Caco-2 (cell line): ENCODE data around the gene DHX32. TPM values are rescaled to one million over a fixed set of nuclear protein-coding genes. Genes with fewer than 3 reads are reported as not detected.
"Not testable (repeated sequence)": the region's sequence is repeated elsewhere in the genome, so short reads cannot be mapped to it uniquely, and the experiment has no call there.

ENCODE experiments used
- BruUV-seq: library from RNA; stranded (reverse); fragments of 400-500 nt; replicated peaks from 2 replicates; lab custom pipeline; 2021; lab: Mats Ljungman, UMichigan
- CTCF ChIA-PET: fragments of 300-600 bp; sonication (Branson Sonifier 250); formaldehyde crosslinking; loops from one replicate; lab custom pipeline; 2022; ENCODE audit warnings: antibody characterized with exemption; lab: Charles Lee
- POLR2A ChIA-PET: fragments of 300-600 bp; sonication (Branson Sonifier 250); formaldehyde crosslinking; loops from one replicate; lab custom pipeline; 2022; ENCODE audit warnings: antibody characterized with exemption; lab: Charles Lee
- DNase-seq, 2 experiments: peaks; one replicate each; pipeline versions ENCODE4 v3.0.0 to v3.0.0-alpha.2; 2020 to 2022
- H3K27me3 ChIP-seq: replicated peaks from 2 replicates; pipeline ENCODE4 v1.6.0; 2011; ENCODE audit warnings: low read length; ENCODE audit not compliant: control insufficient read depth, insufficient read depth
- H3K36me3 ChIP-seq: 2 replicates; pipeline ENCODE4 v1.5.1; 2011; ENCODE audit warnings: low read length; ENCODE audit not compliant: control insufficient read depth, insufficient read depth
- H3K4me1 ChIP-seq: fragments of 250-450 bp; sonication (Bioruptor Pico); 2 replicates; pipeline ENCODE4 v1.5.1; 2020; ENCODE audit warnings: mild to moderate bottlenecking
- H3K4me3 ChIP-seq: 2 replicates; pipeline ENCODE4 v1.5.1; 2011; ENCODE audit warnings: low read depth, mild to moderate bottlenecking, control low read depth, low read length
- H3K9me3 ChIP-seq: fragments of 250-450 bp; sonication (Bioruptor Pico); 2 replicates; pipeline ENCODE4 v1.5.1; 2020; ENCODE audit warnings: mild to moderate bottlenecking, moderate library complexity
- H3K27ac Mint-ChIP-seq: one replicate; pipeline ENCODE4 v1.8.0; 2022; ENCODE audit warnings: mixed read lengths; ENCODE audit not compliant: unreplicated experiment
- H3K27me3 Mint-ChIP-seq: one replicate; pipeline ENCODE4 v1.8.0; 2022; ENCODE audit warnings: mixed read lengths; ENCODE audit not compliant: insufficient read depth, unreplicated experiment
- H3K36me3 Mint-ChIP-seq: one replicate; pipeline ENCODE4 v1.8.0; 2022; ENCODE audit warnings: mild to moderate bottlenecking, mixed read lengths; ENCODE audit not compliant: insufficient read depth, unreplicated experiment
- H3K4me1 Mint-ChIP-seq: one replicate; pipeline ENCODE4 v1.8.0; 2022; ENCODE audit warnings: low read depth, mixed read lengths; ENCODE audit not compliant: unreplicated experiment
- H3K4me3 Mint-ChIP-seq: one replicate; pipeline ENCODE4 v1.8.0; 2022; ENCODE audit warnings: mild to moderate bottlenecking, moderate library complexity, mixed read lengths; ENCODE audit not compliant: unreplicated experiment
- H3K9me3 Mint-ChIP-seq: one replicate; pipeline ENCODE4 v1.8.0; 2022; ENCODE audit warnings: mixed read lengths; ENCODE audit not compliant: unreplicated experiment
- intact Hi-C: fragments of 100-400 bp; cut with micrococcal nuclease; formaldehyde crosslinking; loops from one replicate; pipeline ENCODE4 v1.10.0; 2022; ENCODE audit not compliant: unreplicated experiment
- total RNA-seq: library from RNA; stranded (reverse); gene quantifications from 2 replicates; pipeline ENCODE4 v1.2.3, GENCODE V29; 2022

DHX32 gene
- total RNA-seq, 1 experiment from 2014 or later: 25.0 TPM

GRCh38 chr10:125905069-125905994, 24.2 kb upstream of the DHX32 start:
- H3K4me3 ChIP-seq, DNase-seq, H3K36me3 ChIP-seq, H3K4me1 Mint-ChIP-seq, H3K27me3 Mint-ChIP-seq, H3K9me3 Mint-ChIP-seq, H3K27me3 ChIP-seq, intact Hi-C loops, H3K27ac Mint-ChIP-seq, POLR2A ChIA-PET, H3K9me3 ChIP-seq, CTCF ChIA-PET, BruUV-seq, H3K4me1 ChIP-seq, H3K36me3 Mint-ChIP-seq, H3K4me3 Mint-ChIP-seq: not testable (repeated sequence)

GRCh38 chr10:125903135-125903640, 22.1 kb upstream of the DHX32 start:
- H3K4me3 Mint-ChIP-seq, BruUV-seq, H3K9me3 Mint-ChIP-seq, H3K27me3 ChIP-seq, H3K9me3 ChIP-seq, CTCF ChIA-PET, POLR2A ChIA-PET, H3K4me1 Mint-ChIP-seq, H3K36me3 ChIP-seq, intact Hi-C loops, H3K4me3 ChIP-seq, H3K27me3 Mint-ChIP-seq, H3K36me3 Mint-ChIP-seq, H3K27ac Mint-ChIP-seq, DNase-seq: not testable (repeated sequence)
- peaks cover 12% of the 10 kb centered on the region for H3K4me1 ChIP-seq

- POLR2A ChIA-PET, H3K27me3 Mint-ChIP-seq, H3K9me3 ChIP-seq, BruUV-seq, H3K4me3 ChIP-seq, H3K9me3 Mint-ChIP-seq, intact Hi-C loops, H3K27me3 ChIP-seq, H3K36me3 ChIP-seq, CTCF ChIA-PET: not testable (repeated sequence)
- H3K4me3 Mint-ChIP-seq: peak overlapping the region; percentile 11
- H3K36me3 Mint-ChIP-seq: peaks cover 11% of the 10 kb centered on the region
- H3K27ac Mint-ChIP-seq: peak overlapping the region; percentile 53
- peak; percentile 41 to 50 for DNase-seq
- H3K4me1 ChIP-seq: peaks cover 15% of the 10 kb centered on the region
- peaks cover 12% of the 10 kb centered on the region for H3K4me1 Mint-ChIP-seq
These were observed 19.9 kb upstream of the DHX32 start for GRCh38 chr10:125900963-125901362.

- H3K36me3 ChIP-seq, H3K9me3 ChIP-seq, DNase-seq, H3K4me3 ChIP-seq, H3K27me3 ChIP-seq, BruUV-seq, H3K9me3 Mint-ChIP-seq, intact Hi-C loops, H3K27me3 Mint-ChIP-seq: not testable (repeated sequence)
- ChIA-PET CTCF (interaction anchor here (1.1 kb wide), 2 partner anchors 15 to 74 kb away, joined by 4 to 7 read pairs; partner anchors contain the start of genes BCCIP and UROS), POLR2A (interaction anchor here (0.5 kb wide), 1 partner anchor 17 kb away, joined by 3 read pairs; no protein-coding TSS in a partner anchor)
- Mint-ChIP-seq H3K27ac (peak overlapping the region; percentile 72), H3K36me3 (peaks cover 11% of the 10 kb centered on the region), H3K4me1 (peaks cover 12% of the 10 kb centered on the region), H3K4me3 (peak overlapping the region; percentile 79)
- peaks cover 15% of the 10 kb centered on the region for H3K4me1 ChIP-seq
These were observed 16.2 kb upstream of the DHX32 start for GRCh38 chr10:125897317-125897716.

- POLR2A ChIA-PET, intact Hi-C loops, H3K27me3 ChIP-seq, H3K9me3 ChIP-seq, H3K27me3 Mint-ChIP-seq, BruUV-seq, H3K36me3 ChIP-seq, H3K9me3 Mint-ChIP-seq: not testable (repeated sequence)
- Mint-ChIP-seq H3K4me3 (peak within 1 kb of the TSS; percentile 85), H3K4me1 (peaks cover 12% of the 10 kb centered on the region), H3K27ac (peak within 1 kb of the TSS; percentile 81), H3K36me3 (peaks cover 11% of the 10 kb centered on the region)
- peak; percentile 91 for DNase-seq
- CTCF ChIA-PET: interaction anchor here (1.1 kb wide), 1 partner anchor 14 kb away, joined by 4 read pairs; no protein-coding TSS in a partner anchor
- peak within 1 kb of the TSS; percentile 59 for H3K4me3 ChIP-seq
- H3K4me1 ChIP-seq: peaks cover 15% of the 10 kb centered on the region
These were observed 15.2 kb upstream of the DHX32 start, which contains the start of gene FANK1 for GRCh38 chr10:125896088-125896934. TSS of gene FANK1 (plus strand) at chr10:125896564. CDS start at chr10:125896643, 79 bp downstream.
